Suprapubic skin (tissue), 4 donors: ENCODE measurements around the gene CAPZA1. TPM values are rescaled to one million over a fixed set of nuclear protein-coding genes. Genes with fewer than 3 reads are reported as not detected.

ENCODE experiments used
- DNase-seq, 2 donors: peaks; one replicate each; pipeline ENCODE4 v3.0.0-alpha.2; 2019; ENCODE audit warnings: low spot score in 2 of 2
- H3K27ac ChIP-seq: fragments of 200-600 bp; sonication (generic); one replicate; pipeline ENCODE4 v1.5.1; 2019
- H3K27me3 ChIP-seq: fragments of 200-600 bp; sonication (generic); one replicate; pipeline ENCODE4 v1.5.1; 2019
- H3K36me3 ChIP-seq: fragments of 200-600 bp; sonication (generic); one replicate; pipeline ENCODE4 v1.5.1; 2019
- H3K4me1 ChIP-seq: fragments of 200-600 bp; sonication (generic); one replicate; pipeline ENCODE4 v1.5.1; 2019
- H3K4me3 ChIP-seq: fragments of 200-600 bp; sonication (generic); one replicate; pipeline ENCODE4 v1.5.1; 2019; ENCODE audit warnings: mild to moderate bottlenecking
- H3K9me3 ChIP-seq: fragments of 200-600 bp; sonication (generic); one replicate; pipeline ENCODE4 v1.5.1; 2019
- EP300 ChIP-seq: sonication (generic); formaldehyde crosslinking; IDR thresholded peaks from one replicate; pipeline ENCODE4 v1.6.1; 2017; ENCODE audit warnings: antibody characterized with exemption
- POLR2A ChIP-seq, 2 donors: fragments of 450-650 bp; IDR thresholded peaks; one replicate each; pipeline ENCODE4 v1.6.1; 2017; ENCODE audit warnings: antibody characterized with exemption in 2 of 2, mild to moderate bottlenecking in 2 of 2, moderate library complexity in 2 of 2
- POLR2AphosphoS5 ChIP-seq, 3 donors: sonication (generic); formaldehyde crosslinking; IDR thresholded peaks; one replicate each; pipeline ENCODE4 v1.6.1; 2017; ENCODE audit warnings: antibody characterized with exemption in 3 of 3
- WGBS: methylation state at CpG from one replicate; pipeline ENCODE4 v1.1.5; 2018; 5-methylcytosine and 5-hydroxymethylcytosine counted together
- total RNA-seq, 4 donors: library from RNA; depleted of rRNA; stranded (reverse); fragments of >200 nt; gene quantifications; one replicate each; pipeline ENCODE4 v1.1.0, GENCODE V29; 2016
- TF ChIP-seq, protein P1 (sequence below), 2 donors: fragments of 200-600 bp in 1 of 2; fragments of 450-650 bp in 1 of 2; sonication (generic) in 1 of 2; IDR thresholded peaks; one replicate each; pipeline ENCODE4 v1.5.1; 2016 to 2019; ENCODE audit warnings: antibody characterized with exemption in 2 of 2, mild to moderate bottlenecking in 1 of 2, moderate library complexity in 1 of 2

The CAPZA1 gene
- total RNA-seq, 4 donors from 2014 or later = 134 to 218 (median 200) TPM

GRCh38 chr1:112700290-112701226 lies 80.9 kb downstream of the CAPZA1 start:
- H3K27me3 ChIP-seq = no peaks in the 10 kb centered on the region
- H3K27ac ChIP-seq = peak overlapping the region; percentile 77
- peak in 1 of 3 donors; percentile 40 for TF ChIP-seq POLR2AphosphoS5 (IDR thresholded peaks at IDR 0.05)
- no peak for TF ChIP-seq POLR2A (IDR thresholded peaks at IDR 0.05)
- no peak for TF ChIP-seq EP300
- TF ChIP-seq, protein P1, sequence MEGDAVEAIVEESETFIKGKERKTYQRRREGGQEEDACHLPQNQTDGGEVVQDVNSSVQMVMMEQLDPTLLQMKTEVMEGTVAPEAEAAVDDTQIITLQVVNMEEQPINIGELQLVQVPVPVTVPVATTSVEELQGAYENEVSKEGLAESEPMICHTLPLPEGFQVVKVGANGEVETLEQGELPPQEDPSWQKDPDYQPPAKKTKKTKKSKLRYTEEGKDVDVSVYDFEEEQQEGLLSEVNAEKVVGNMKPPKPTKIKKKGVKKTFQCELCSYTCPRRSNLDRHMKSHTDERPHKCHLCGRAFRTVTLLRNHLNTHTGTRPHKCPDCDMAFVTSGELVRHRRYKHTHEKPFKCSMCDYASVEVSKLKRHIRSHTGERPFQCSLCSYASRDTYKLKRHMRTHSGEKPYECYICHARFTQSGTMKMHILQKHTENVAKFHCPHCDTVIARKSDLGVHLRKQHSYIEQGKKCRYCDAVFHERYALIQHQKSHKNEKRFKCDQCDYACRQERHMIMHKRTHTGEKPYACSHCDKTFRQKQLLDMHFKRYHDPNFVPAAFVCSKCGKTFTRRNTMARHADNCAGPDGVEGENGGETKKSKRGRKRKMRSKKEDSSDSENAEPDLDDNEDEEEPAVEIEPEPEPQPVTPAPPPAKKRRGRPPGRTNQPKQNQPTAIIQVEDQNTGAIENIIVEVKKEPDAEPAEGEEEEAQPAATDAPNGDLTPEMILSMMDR (IDR thresholded peaks at IDR 0.05) = no peak
- H3K4me3 ChIP-seq = no peak overlapping the region
- H3K36me3 ChIP-seq = peaks cover 38% of the 10 kb centered on the region
- DNase-seq = peak; percentile 97 to 98
- 18% methylated on average over 6 of the region's 7 CpGs for WGBS
- no peaks in the 10 kb centered on the region for H3K9me3 ChIP-seq
- H3K4me1 ChIP-seq = peaks cover 73% of the 10 kb centered on the region

DNA sequence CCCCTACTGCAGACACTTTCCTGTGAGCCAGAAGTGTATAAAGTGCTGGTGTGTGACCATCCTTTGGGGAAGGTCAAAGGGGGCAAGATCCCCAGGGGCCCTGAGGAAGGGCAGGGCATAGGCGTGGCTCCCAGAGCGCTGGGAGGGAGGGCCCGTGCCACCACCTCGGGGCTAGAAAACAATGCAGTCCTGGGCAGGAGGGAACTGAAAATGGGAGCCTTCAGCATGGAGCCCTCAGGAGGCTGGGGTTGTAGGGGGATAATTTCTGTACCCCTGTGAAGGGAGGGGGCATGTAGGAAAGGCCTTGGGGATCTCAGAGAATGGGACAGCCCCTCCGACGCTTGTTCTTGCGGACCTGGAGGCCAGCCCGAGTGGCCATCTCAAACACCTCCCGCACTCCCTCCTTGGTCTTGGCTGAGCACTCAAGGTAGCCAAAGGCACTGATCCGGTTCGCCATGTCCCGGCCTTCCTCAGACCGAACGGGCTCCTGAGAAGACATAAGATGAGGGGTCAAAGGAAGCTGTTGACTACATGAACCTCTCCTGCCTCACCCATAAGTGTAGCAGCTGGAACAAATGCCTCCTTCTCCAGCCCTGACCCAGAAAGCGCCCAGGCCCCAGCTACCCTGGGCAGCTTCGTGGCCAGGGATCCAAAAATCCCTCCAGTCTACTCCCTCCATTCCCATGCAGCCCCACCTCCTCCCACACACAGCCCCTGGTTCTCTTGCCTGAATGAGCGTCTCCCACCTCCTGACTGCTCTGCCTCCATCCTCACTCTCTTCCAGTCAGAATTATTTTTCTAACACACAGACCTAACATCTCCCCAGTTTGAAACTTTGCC lies 81.8 kb downstream of the CAPZA1 start:
- H3K4me1 ChIP-seq = peaks cover 79% of the 10 kb centered on the region
- H3K9me3 ChIP-seq = no peaks in the 10 kb centered on the region
- no peak overlapping the region for H3K4me3 ChIP-seq
- no peaks in the 10 kb centered on the region for H3K27me3 ChIP-seq
- DNase-seq = no peak
- H3K36me3 ChIP-seq = peaks cover 30% of the 10 kb centered on the region
- peak overlapping the region; percentile 77 for H3K27ac ChIP-seq
- WGBS = 86% methylated on average over 7 of the region's 17 CpGs
- TF ChIP-seq, protein P1 (IDR thresholded peaks at IDR 0.05) = no peak
- TF ChIP-seq POLR2AphosphoS5 (IDR thresholded peaks at IDR 0.05) = no peak
- TF ChIP-seq POLR2A (IDR thresholded peaks at IDR 0.05) = no peak
- TF ChIP-seq EP300 = no peak

DNA sequence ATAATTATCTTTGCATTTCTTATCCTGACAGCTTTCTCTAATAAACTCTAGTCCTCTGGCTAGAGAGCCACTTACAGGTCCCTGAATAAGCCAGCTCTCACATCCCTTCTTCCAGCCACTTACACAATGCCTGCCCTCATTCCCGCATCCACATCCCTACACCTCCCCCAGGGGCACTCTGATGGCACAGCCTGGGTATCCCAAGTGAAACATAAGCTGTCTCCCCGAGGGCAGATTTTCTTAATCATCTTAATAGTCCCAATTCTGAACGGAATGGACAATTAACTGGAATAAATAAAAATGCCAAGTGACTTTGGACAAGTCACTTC lies 82.4 kb downstream of the CAPZA1 start:
- Histone ChIP-seq H3K4me1 (peaks cover 79% of the 10 kb centered on the region), H3K9me3 (no peaks in the 10 kb centered on the region), H3K27ac (peak overlapping the region; percentile 77), H3K36me3 (peaks cover 24% of the 10 kb centered on the region), H3K4me3 (no peak overlapping the region), H3K27me3 (no peaks in the 10 kb centered on the region)
- DNase-seq = peak; percentile 30 to 41
- TF ChIP-seq POLR2AphosphoS5 (IDR thresholded peaks at IDR 0.05) = no peak
- no peak for TF ChIP-seq POLR2A (IDR thresholded peaks at IDR 0.05)
- TF ChIP-seq EP300 = no peak
- TF ChIP-seq, protein P1 (IDR thresholded peaks at IDR 0.05) = no peak
- WGBS = 52% methylated on average over 3 of the region's 3 CpGs

GRCh38 chr1:112702420-112703261 lies 83.0 kb downstream of the CAPZA1 start:
- H3K27me3 ChIP-seq = no peaks in the 10 kb centered on the region
- H3K4me1 ChIP-seq = peaks cover 84% of the 10 kb centered on the region
- TF ChIP-seq POLR2A (IDR thresholded peaks at IDR 0.05) (no peak), EP300 (no peak), POLR2AphosphoS5 (IDR thresholded peaks at IDR 0.05) (no peak)
- TF ChIP-seq, protein P1 (IDR thresholded peaks at IDR 0.05) = no peak
- DNase-seq = peak; percentile 35 to 59
- H3K4me3 ChIP-seq = no peak overlapping the region
- no peaks in the 10 kb centered on the region for H3K9me3 ChIP-seq
- peak overlapping the region; percentile 77 for H3K27ac ChIP-seq
- H3K36me3 ChIP-seq = peaks cover 20% of the 10 kb centered on the region
- WGBS = 63% methylated on average over 10 of the region's 12 CpGs
